ENCODE results near the gene STX18.

GRCh38 chr4:4494882-4495281, 47.0 kb downstream of the STX18 start:
- TF ChIP-seq, protein P1, sequence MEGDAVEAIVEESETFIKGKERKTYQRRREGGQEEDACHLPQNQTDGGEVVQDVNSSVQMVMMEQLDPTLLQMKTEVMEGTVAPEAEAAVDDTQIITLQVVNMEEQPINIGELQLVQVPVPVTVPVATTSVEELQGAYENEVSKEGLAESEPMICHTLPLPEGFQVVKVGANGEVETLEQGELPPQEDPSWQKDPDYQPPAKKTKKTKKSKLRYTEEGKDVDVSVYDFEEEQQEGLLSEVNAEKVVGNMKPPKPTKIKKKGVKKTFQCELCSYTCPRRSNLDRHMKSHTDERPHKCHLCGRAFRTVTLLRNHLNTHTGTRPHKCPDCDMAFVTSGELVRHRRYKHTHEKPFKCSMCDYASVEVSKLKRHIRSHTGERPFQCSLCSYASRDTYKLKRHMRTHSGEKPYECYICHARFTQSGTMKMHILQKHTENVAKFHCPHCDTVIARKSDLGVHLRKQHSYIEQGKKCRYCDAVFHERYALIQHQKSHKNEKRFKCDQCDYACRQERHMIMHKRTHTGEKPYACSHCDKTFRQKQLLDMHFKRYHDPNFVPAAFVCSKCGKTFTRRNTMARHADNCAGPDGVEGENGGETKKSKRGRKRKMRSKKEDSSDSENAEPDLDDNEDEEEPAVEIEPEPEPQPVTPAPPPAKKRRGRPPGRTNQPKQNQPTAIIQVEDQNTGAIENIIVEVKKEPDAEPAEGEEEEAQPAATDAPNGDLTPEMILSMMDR (IDR thresholded peaks at IDR 0.05) = no peak
- TF ChIP-seq EZH2 (IDR thresholded peaks at IDR 0.05) = no peak

Data from neural progenitor cell (in vitro differentiated cells).